ENCODE measurements around the gene MYL3.
"Not testable (repeated sequence)": the region's sequence is repeated elsewhere in the genome, so short reads cannot be mapped to it uniquely, and the experiment has no call there.

Gene MYL3

GRCh38 chr3:46811615-46812236 lies 51.5 kb downstream of the MYL3 start:
- H3K4me1 Mint-ChIP-seq, result peaks cover 7% of the 10 kb centered on the region
- no peak overlapping the region for H3K27ac Mint-ChIP-seq
- peaks cover 24% of the 10 kb centered on the region for H3K27me3 Mint-ChIP-seq (ENCODE audit: low read depth)
- H3K36me3 Mint-ChIP-seq (ENCODE audit: low read depth), result no peaks in the 10 kb centered on the region
- H3K9me3 Mint-ChIP-seq, result peaks cover 3% of the 10 kb centered on the region
- peak overlapping the region; percentile 22 to 65 (median 42) for H3K4me3 Mint-ChIP-seq
- no peak for TF ChIP-seq CTCF (IDR thresholded peaks at IDR 0.05; ENCODE audit: unreplicated experiment in 3 of 3)

GRCh38 chr3:46808766-46809165 lies 54.5 kb downstream of the MYL3 start:
- H3K27ac Mint-ChIP-seq; H3K4me1 Mint-ChIP-seq; H3K9me3 Mint-ChIP-seq; H3K4me3 Mint-ChIP-seq; H3K36me3 Mint-ChIP-seq (ENCODE audit: low read depth): not testable (repeated sequence)
- H3K27me3 Mint-ChIP-seq (ENCODE audit: low read depth), result peaks cover 24% of the 10 kb centered on the region
